CD4-positive, alpha-beta T cell (primary cell): ENCODE data around the gene LHFPL3. TPM values are rescaled to one million over a fixed set of nuclear protein-coding genes. Genes with fewer than 3 reads are reported as not detected.

Source experiments
- ATAC-seq: fragments of 200-7000 bp; cut with Tn5 transposase; one replicate; pipeline ENCODE4 v1.10.0; 2022; ENCODE audit warnings: mild to moderate bottlenecking; ENCODE audit not compliant: poor library complexity
- CTCF ChIA-PET: fragments of 350-600 bp; sonication (Branson Sonifier 250); formaldehyde crosslinking; loops from one replicate; lab custom pipeline; 2021; ENCODE audit warnings: antibody characterized with exemption, inconsistent platforms; lab: Charles Lee
- POLR2A ChIA-PET: fragments of 350-600 bp; sonication (Branson Sonifier 250); formaldehyde crosslinking; loops from one replicate; lab custom pipeline; 2021; ENCODE audit warnings: antibody characterized with exemption, inconsistent platforms; lab: Charles Lee
- DNase-seq, 14 experiments: peaks; one replicate each; pipeline ENCODE4 v3.0.0-alpha.2; 2013 to 2020; ENCODE audit warnings: mixed read lengths in 2 of 14
- H3K27ac ChIP-seq, 2 donors: one replicate each; pipeline versions ENCODE4 v1.5.1 to v1.7.0; 2013; ENCODE audit warnings: low read length in 2 of 2, low read depth in 1 of 2, mild to moderate bottlenecking in 1 of 2
- H3K27me3 ChIP-seq, 2 experiments: 1 replicate in 1 of 2; 2 replicates in 1 of 2; pipeline versions ENCODE4 v1.6.1 to v1.7.0; 2013; ENCODE audit warnings: low read length in 2 of 2, control low read depth in 1 of 2, mild to moderate bottlenecking in 1 of 2, moderate library complexity in 1 of 2; ENCODE audit not compliant: insufficient read depth in 2 of 2, control insufficient read depth in 1 of 2
- H3K36me3 ChIP-seq: one replicate; pipeline ENCODE4 v1.6.1; 2013; ENCODE audit warnings: low read length, control low read depth; ENCODE audit not compliant: insufficient read depth
- H3K4me1 ChIP-seq: one replicate; pipeline ENCODE4 v1.6.1; 2013; ENCODE audit warnings: low read length, control low read depth; ENCODE audit not compliant: insufficient read depth
- H3K4me3 ChIP-seq: one replicate; pipeline ENCODE4 v1.5.1; 2013; ENCODE audit warnings: mild to moderate bottlenecking, low read length, moderate library complexity
- H3K9me3 ChIP-seq, 2 experiments: 1 replicate in 1 of 2; 2 replicates in 1 of 2; pipeline versions ENCODE4 v1.6.1 to v1.7.0; 2013; ENCODE audit warnings: low read length in 2 of 2, mild to moderate bottlenecking in 2 of 2, control low read depth in 1 of 2, moderate library complexity in 1 of 2; ENCODE audit not compliant: control insufficient read depth in 1 of 2, insufficient read depth in 1 of 2
- H3K27ac Mint-ChIP-seq: one replicate; pipeline ENCODE4 v1.8.0; 2020; ENCODE audit warnings: mixed read lengths
- H3K27me3 Mint-ChIP-seq: one replicate; pipeline ENCODE4 v1.8.0; 2021; ENCODE audit warnings: mixed read lengths
- H3K36me3 Mint-ChIP-seq: one replicate; pipeline ENCODE4 v1.8.0; 2021; ENCODE audit warnings: low read depth, mixed read lengths
- H3K4me1 Mint-ChIP-seq: one replicate; pipeline ENCODE4 v1.8.0; 2021; ENCODE audit warnings: low read depth, mixed read lengths
- H3K4me3 Mint-ChIP-seq: one replicate; pipeline ENCODE4 v1.8.0; 2020; ENCODE audit warnings: mild to moderate bottlenecking, mixed read lengths
- H3K9me3 Mint-ChIP-seq: one replicate; pipeline ENCODE4 v1.8.0; 2020; ENCODE audit warnings: mixed read lengths
- CTCF ChIP-seq: fragments of 200-600 bp; IDR thresholded peaks from one replicate; pipeline ENCODE4 v1.8.0; 2022; ENCODE audit warnings: antibody characterized with exemption, mild to moderate bottlenecking
- intact Hi-C, 2 experiments: fragments of 100-400 bp; cut with DNase I in 1 of 2; cut with micrococcal nuclease in 1 of 2; formaldehyde crosslinking; loops; one replicate each; pipeline versions ENCODE4 v1.15.1 to v1.9.0; 2023 to 2025; cut with DNase I, micrococcal nuclease
- total RNA-seq, 174 experiments: library from RNA in 2 of 174; stranded (reverse) in 2 of 174; gene quantifications; one replicate each; pipeline ENCODE4 v1.2.3 and lab custom pipeline; 2021 to 2026

Gene LHFPL3
- total RNA-seq, 2 experiments from 2014 or later: not detected

- H3K27ac ChIP-seq: no peak overlapping the region
- H3K4me3 ChIP-seq: no peak overlapping the region
- Mint-ChIP-seq H3K27ac (no peak overlapping the region), H3K9me3 (no peaks in the 10 kb centered on the region), H3K36me3 (no peaks in the 10 kb centered on the region), H3K4me3 (no peak overlapping the region), H3K27me3 (peaks cover 47% of the 10 kb centered on the region), H3K4me1 (no peaks in the 10 kb centered on the region)
- TF ChIP-seq CTCF: no peak
- CTCF ChIA-PET: no interaction called here
- intact Hi-C loops: no loop called here
- H3K36me3 ChIP-seq: no peaks in the 10 kb centered on the region
- DNase-seq: no peak
- peaks cover 0 to 4% of the 10 kb centered on the region in 2 experiments for H3K27me3 ChIP-seq
- no peak for ATAC-seq
- POLR2A ChIA-PET: no interaction called here
- H3K9me3 ChIP-seq: no peaks in the 10 kb centered on the region
- H3K4me1 ChIP-seq: no peaks in the 10 kb centered on the region
These were observed 476.3 kb downstream of the LHFPL3 start for GRCh38 chr7:104804696-104805095.

GRCh38 chr7:104805449-104806317, 477.3 kb downstream of the LHFPL3 start:
- peaks cover 54% of the 10 kb centered on the region for H3K27me3 Mint-ChIP-seq
- no peak for DNase-seq

GRCh38 chr7:104807671-104808070, 479.3 kb downstream of the LHFPL3 start:
- ChIA-PET POLR2A (no interaction called here), CTCF (no interaction called here)
- no peak for TF ChIP-seq CTCF
- H3K9me3 ChIP-seq: no peaks in the 10 kb centered on the region
- no peaks in the 10 kb centered on the region for H3K36me3 ChIP-seq
- H3K36me3 Mint-ChIP-seq: no peaks in the 10 kb centered on the region
- no peaks in the 10 kb centered on the region for H3K9me3 Mint-ChIP-seq
- ATAC-seq (no peak), DNase-seq (no peak)
- H3K27me3 ChIP-seq: peaks cover 0 to 4% of the 10 kb centered on the region in 2 experiments
- H3K27me3 Mint-ChIP-seq: peaks cover 47% of the 10 kb centered on the region
- H3K4me1 ChIP-seq: no peaks in the 10 kb centered on the region
- no peak overlapping the region for H3K27ac ChIP-seq
- intact Hi-C loops: no loop called here
- H3K27ac Mint-ChIP-seq: no peak overlapping the region
- H3K4me1 Mint-ChIP-seq: no peaks in the 10 kb centered on the region
- H3K4me3 ChIP-seq: no peak overlapping the region
- H3K4me3 Mint-ChIP-seq: no peak overlapping the region

More at GRCh38 chr7:104805449-104806317, 477.3 kb downstream of the LHFPL3 start:
- Mint-ChIP-seq H3K36me3 (no peaks in the 10 kb centered on the region), H3K4me1 (no peaks in the 10 kb centered on the region), H3K4me3 (no peak overlapping the region), H3K9me3 (no peaks in the 10 kb centered on the region), H3K27ac (no peak overlapping the region)
- H3K27me3 ChIP-seq: peaks cover 0 to 4% of the 10 kb centered on the region in 2 experiments
- H3K4me3 ChIP-seq: no peak overlapping the region
- no peaks in the 10 kb centered on the region for H3K4me1 ChIP-seq
- CTCF ChIA-PET: no interaction called here
- H3K27ac ChIP-seq: no peak overlapping the region
- TF ChIP-seq CTCF: no peak
- no peak for ATAC-seq
- intact Hi-C loops: no loop called here
- H3K9me3 ChIP-seq: no peaks in the 10 kb centered on the region
- H3K36me3 ChIP-seq: no peaks in the 10 kb centered on the region
- POLR2A ChIA-PET: no interaction called here
